ENCODE results near the gene IL11RA.

IL11RA gene

GRCh38 chr9:34659592-34660253 lies 7.7 kb downstream of the IL11RA start:
- no peak for TF ChIP-seq ZFX (IDR thresholded peaks at IDR 0.05)
- TF ChIP-seq CTCF (conservative IDR thresholded peaks at IDR 0.05) = no peak
- no peak overlapping the region for H3K27ac ChIP-seq

GRCh38 chr9:34662526-34663302 lies 10.7 kb downstream of the IL11RA start, which contains the start of gene CCL27:
Gene CCL27 (minus strand): TSS chr9:34662657. CDS start chr9:34662633, 24 bp downstream.
- no peak within 1 kb of the TSS for H3K27ac ChIP-seq
- TF ChIP-seq ZFX (IDR thresholded peaks at IDR 0.05) (no peak), CTCF (conservative IDR thresholded peaks at IDR 0.05) (no peak)

- TF ChIP-seq ZFX (IDR thresholded peaks at IDR 0.05) = no peak
- TF ChIP-seq CTCF (conservative IDR thresholded peaks at IDR 0.05) = no peak
- no peak overlapping the region for H3K27ac ChIP-seq
Measured at GRCh38 chr9:34663303-34663605, 11.3 kb downstream of the IL11RA start.

GRCh38 chr9:34664281-34665066 lies 12.5 kb downstream of the IL11RA start:
- peak overlapping the region; percentile 78 for H3K27ac ChIP-seq
- peak; percentile 92 for TF ChIP-seq CTCF (conservative IDR thresholded peaks at IDR 0.05)
- TF ChIP-seq ZFX (IDR thresholded peaks at IDR 0.05) = no peak

GRCh38 chr9:34665067-34665380 lies 13.0 kb downstream of the IL11RA start:
- peak overlapping the region; percentile 78 for H3K27ac ChIP-seq

GRCh38 chr9:34665381-34666250 lies 13.6 kb downstream of the IL11RA start:
- no peak for TF ChIP-seq ZFX (IDR thresholded peaks at IDR 0.05)
- peak overlapping the region; percentile 78 for H3K27ac ChIP-seq

More at GRCh38 chr9:34665067-34665380, 13.0 kb downstream of the IL11RA start:
- TF ChIP-seq CTCF (conservative IDR thresholded peaks at IDR 0.05) = no peak
- no peak for TF ChIP-seq ZFX (IDR thresholded peaks at IDR 0.05)

- no peak for TF ChIP-seq CTCF (conservative IDR thresholded peaks at IDR 0.05)
- no peak for TF ChIP-seq ZFX (IDR thresholded peaks at IDR 0.05)
- H3K27ac ChIP-seq = no peak overlapping the region
Measured at GRCh38 chr9:34669809-34670562, 18.0 kb downstream of the IL11RA start.
